Putamen (tissue), 1 donor: ENCODE measurements around the gene STS.

ENCODE experiments used
- DNase-seq: peaks from one replicate; pipeline ENCODE4 v3.0.0-alpha.2; 2016; ENCODE audit warnings: low spot score

The STS gene

GRCh38 chrX:7188672-7189071 is 41.2 kb downstream of the STS start:
- no peak for DNase-seq

- DNase-seq: no peak
These were observed 42.6 kb downstream of the STS start for GRCh38 chrX:7190157-7190556.

GRCh38 chrX:7191681-7192110 is 44.2 kb downstream of the STS start:
- no peak for DNase-seq

- no peak for DNase-seq
These were observed 45.4 kb downstream of the STS start for GRCh38 chrX:7192871-7193270.

GRCh38 chrX:7194606-7195005 is 47.1 kb downstream of the STS start:
- no peak for DNase-seq
